WTC11 (cell line): Measurements from ENCODE around the gene ENGASE. TPM values are rescaled to one million over a fixed set of nuclear protein-coding genes. Genes with fewer than 3 reads are reported as not detected.

Experiments
- ATAC-seq: fragments of 200-7000 bp; cut with Tn5 transposase; 2 replicates; pipeline ENCODE4 v1.10.0; 2021; ENCODE audit warnings: mild to moderate bottlenecking, moderate library complexity
- CTCF ChIA-PET: fragments of 300-600 bp; sonication (Branson Sonifier 250); formaldehyde crosslinking; loops from one replicate; lab custom pipeline; 2021; ENCODE audit warnings: antibody characterized with exemption; lab: Charles Lee
- POLR2A ChIA-PET: fragments of 350-600 bp; sonication (Branson Sonifier 250); formaldehyde crosslinking; loops from one replicate; lab custom pipeline; 2021; ENCODE audit warnings: antibody characterized with exemption; lab: Charles Lee
- DNase-seq: peaks from one replicate; pipeline ENCODE4 v3.0.0; 2021; ENCODE audit warnings: low spot score
- H3K27ac Mint-ChIP-seq: 2 replicates; pipeline ENCODE4 v1.8.0; 2021; ENCODE audit warnings: mixed read lengths
- H3K27me3 Mint-ChIP-seq: 2 replicates; pipeline ENCODE4 v1.8.0; 2021; ENCODE audit warnings: low read depth, mild to moderate bottlenecking, moderate library complexity, mixed read lengths
- H3K36me3 Mint-ChIP-seq: 2 replicates; pipeline ENCODE4 v1.8.0; 2021; ENCODE audit warnings: mixed read lengths
- H3K4me1 Mint-ChIP-seq: 2 replicates; pipeline ENCODE4 v1.8.0; 2022; ENCODE audit warnings: mixed read lengths
- H3K4me3 Mint-ChIP-seq: 2 replicates; pipeline ENCODE4 v1.8.0; 2021; ENCODE audit warnings: mild to moderate bottlenecking, moderate library complexity, mixed read lengths
- H3K9me3 Mint-ChIP-seq: 2 replicates; pipeline ENCODE4 v1.8.0; 2021; ENCODE audit warnings: mixed read lengths
- AR ChIP-seq: fragments of 250-450 bp; sonication (Bioruptor Pico); IDR thresholded peaks from 2 replicates; pipeline ENCODE4 v1.9.0; 2021; ENCODE audit warnings: mild to moderate bottlenecking
- ATF6 ChIP-seq: sonication (generic); formaldehyde crosslinking; IDR thresholded peaks from 2 replicates; pipeline ENCODE4 v1.8.1; 2023; ENCODE audit warnings: mild to moderate bottlenecking, missing genetic modification reagents
- E2F1 ChIP-seq: sonication (generic); formaldehyde crosslinking; IDR thresholded peaks from 2 replicates; pipeline ENCODE4 v1.8.0; 2022; ENCODE audit warnings: mild to moderate bottlenecking, missing genetic modification reagents
- E2F4 ChIP-seq: sonication (generic); formaldehyde crosslinking; IDR thresholded peaks from 2 replicates; pipeline ENCODE4 v1.8.1; 2022; ENCODE audit warnings: low read depth, mild to moderate bottlenecking, moderate library complexity, missing genetic modification reagents, borderline replicate concordance
- GRHL2 ChIP-seq: fragments of 250-450 bp; sonication (Bioruptor Pico); IDR thresholded peaks from 2 replicates; pipeline ENCODE4 v1.8.0; 2022; ENCODE audit warnings: mild to moderate bottlenecking, moderate library complexity; ENCODE audit not compliant: insufficient replicate concordance, severe bottlenecking
- JAZF1 ChIP-seq: fragments of 250-450 bp; sonication (Bioruptor Pico); IDR thresholded peaks from 2 replicates; pipeline ENCODE4 v1.9.0; 2021; ENCODE audit warnings: moderate library complexity, mild to moderate bottlenecking, inconsistent platforms
- MXD4 ChIP-seq: fragments of 250-450 bp; sonication (Bioruptor Pico); IDR thresholded peaks from 2 replicates; pipeline ENCODE4 v1.8.0; 2021; ENCODE audit warnings: mild to moderate bottlenecking, moderate library complexity, borderline replicate concordance
- NR2C2 ChIP-seq: sonication (generic); formaldehyde crosslinking; IDR thresholded peaks from 2 replicates; pipeline ENCODE4 v1.8.0; 2022; ENCODE audit warnings: mild to moderate bottlenecking, missing genetic modification reagents
- PRDM15 ChIP-seq: sonication (generic); formaldehyde crosslinking; IDR thresholded peaks from 2 replicates; pipeline ENCODE4 v1.8.0; 2022; ENCODE audit warnings: missing genetic modification reagents
- PREB ChIP-seq: sonication (generic); formaldehyde crosslinking; IDR thresholded peaks from 2 replicates; pipeline ENCODE4 v1.8.1; 2022; ENCODE audit warnings: mild to moderate bottlenecking, missing genetic modification reagents, moderate library complexity, borderline replicate concordance
- PRRX2 ChIP-seq: fragments of 250-450 bp; sonication (Bioruptor Pico); IDR thresholded peaks from 2 replicates; pipeline ENCODE4 v1.8.0; 2021; ENCODE audit warnings: mild to moderate bottlenecking
- TCF7 ChIP-seq: sonication (generic); formaldehyde crosslinking; IDR thresholded peaks from 2 replicates; pipeline ENCODE4 v1.8.0; 2022; ENCODE audit warnings: mild to moderate bottlenecking, low read depth, missing genetic modification reagents, moderate library complexity
- USF2 ChIP-seq: sonication (generic); formaldehyde crosslinking; IDR thresholded peaks from 2 replicates; pipeline ENCODE4 v1.8.1; 2023; ENCODE audit warnings: mild to moderate bottlenecking, missing genetic modification reagents, moderate library complexity
- ZNF121 ChIP-seq: sonication (generic); formaldehyde crosslinking; IDR thresholded peaks from 2 replicates; pipeline ENCODE4 v1.8.0; 2023; ENCODE audit warnings: missing genetic modification reagents
- ZNF281 ChIP-seq: sonication (generic); formaldehyde crosslinking; IDR thresholded peaks from 2 replicates; pipeline ENCODE4 v1.8.0; 2023; ENCODE audit warnings: mild to moderate bottlenecking, missing genetic modification reagents
- ZNF317 ChIP-seq: sonication (generic); formaldehyde crosslinking; IDR thresholded peaks from 2 replicates; pipeline ENCODE4 v1.8.1; 2023; ENCODE audit warnings: low read depth, mild to moderate bottlenecking, moderate library complexity, missing genetic modification reagents, borderline replicate concordance
- ZNF512 ChIP-seq: sonication (generic); formaldehyde crosslinking; IDR thresholded peaks from 2 replicates; pipeline ENCODE4 v1.8.1; 2022; ENCODE audit warnings: missing genetic modification reagents, borderline replicate concordance
- total RNA-seq: library from RNA; stranded (reverse); gene quantifications from 3 replicates; pipeline ENCODE4 v1.2.3, GENCODE V29; 2021

The ENGASE gene
- total RNA-seq, 1 experiment from 2014 or later = 41.6 TPM

- TF ChIP-seq AR (no peak), TCF7 (no peak), ZNF281 (CRISPR knock-in tag) (no peak), E2F1 (CRISPR knock-in tag) (no peak), ATF6 (no peak)
These were observed 1.5 kb upstream of the ENGASE start (continued) for GRCh38 chr17:79073016-79073705.

GRCh38 chr17:79073706-79074088, 927 bp upstream of the ENGASE start:
- DNase-seq (no peak), ATAC-seq (no peak)
- no peaks in the 10 kb centered on the region for H3K36me3 Mint-ChIP-seq
- CTCF ChIA-PET = interaction anchor here (1.0 to 4.0 kb wide), 6 partner anchors 14 to 320 kb away, joined by 3 to 24 read pairs (median 10); no protein-coding TSS in a partner anchor
- H3K9me3 Mint-ChIP-seq = no peaks in the 10 kb centered on the region
- H3K4me1 Mint-ChIP-seq = peaks cover 7% of the 10 kb centered on the region
- H3K27me3 Mint-ChIP-seq = peaks cover 17% of the 10 kb centered on the region
- H3K4me3 Mint-ChIP-seq = no peak overlapping the region
- POLR2A ChIA-PET = no interaction called here
- no peak overlapping the region; the same call in 1 of the 2 replicates for H3K27ac Mint-ChIP-seq
- TF ChIP-seq MXD4 (CRISPR knock-in tag) = no peak
- TF ChIP-seq PREB (CRISPR knock-in tag) = no peak
- TF ChIP-seq ZNF121 = no peak
- TF ChIP-seq ZNF512 (CRISPR knock-in tag) = no peak
- TF ChIP-seq E2F4 (CRISPR knock-in tag) = no peak
- no peak for TF ChIP-seq NR2C2 (CRISPR knock-in tag)
- no peak for TF ChIP-seq JAZF1 (CRISPR knock-in tag)
- no peak for TF ChIP-seq PRRX2 (CRISPR knock-in tag)
- no peak for TF ChIP-seq ZNF317
- no peak for TF ChIP-seq GRHL2
- no peak for TF ChIP-seq USF2 (CRISPR knock-in tag)
- no peak for TF ChIP-seq PRDM15 (CRISPR knock-in tag)
